H1 (cell line): ENCODE results near the gene TSPEAR. TPM values are rescaled to one million over a fixed set of nuclear protein-coding genes. Genes with fewer than 3 reads are reported as not detected.

Source experiments
- CTCF ChIA-PET: fragments of 300-600 bp; sonication (Branson Sonifier 250); formaldehyde crosslinking; loops from one replicate; lab custom pipeline; 2021; ENCODE audit not compliant: partially characterized antibody; lab: Charles Lee
- POLR2A ChIA-PET: fragments of 300-600 bp; sonication (Branson Sonifier 250); formaldehyde crosslinking; loops from one replicate; lab custom pipeline; 2021; ENCODE audit warnings: inconsistent platforms; ENCODE audit not compliant: partially characterized antibody; lab: Charles Lee
- DNase-seq, 2 experiments: peaks; one replicate each; pipeline versions ENCODE4 v3.0.0 to v3.0.0-alpha.2; 2010 to 2022; ENCODE audit warnings: low spot score in 2 of 2, low read depth in 1 of 2, mixed read lengths in 1 of 2
- FAIRE-seq: peaks from 2 replicates; lab custom pipeline; 2011; peaks lifted over from hg19 to GRCh38; lab: Jason Lieb, UNC
- H2AFZ ChIP-seq: 2 replicates; pipeline ENCODE4 v1.8.1; 2012; ENCODE audit warnings: low read length, inconsistent platforms
- H2AK5ac ChIP-seq: 2 replicates; pipeline ENCODE4 v1.6.1; 2013; ENCODE audit warnings: low read depth, low read length
- H2BK120ac ChIP-seq: replicated peaks from 2 replicates; pipeline ENCODE3; 2013; ENCODE audit warnings: low read depth, low read length, inconsistent platforms
- H2BK12ac ChIP-seq: 2 replicates; pipeline ENCODE4 v1.6.1; 2013; ENCODE audit warnings: low read depth, low read length
- H2BK15ac ChIP-seq: 2 replicates; pipeline ENCODE4 v1.6.1; 2013; ENCODE audit warnings: low read length
- H2BK20ac ChIP-seq: 2 replicates; pipeline ENCODE4 v1.6.1; 2013; ENCODE audit warnings: low read length
- H2BK5ac ChIP-seq: 2 replicates; pipeline ENCODE4 v1.6.1; 2013; ENCODE audit warnings: low read depth, low read length
- H3K14ac ChIP-seq: 2 replicates; pipeline ENCODE4 v1.6.1; 2013; ENCODE audit warnings: inconsistent platforms; ENCODE audit not compliant: insufficient read length
- H3K18ac ChIP-seq: 2 replicates; pipeline ENCODE4 v1.6.1; 2013; ENCODE audit warnings: low read length; ENCODE audit errors: extremely low read depth
- H3K23ac ChIP-seq: 2 replicates; pipeline ENCODE4 v1.6.1; 2013; ENCODE audit warnings: inconsistent platforms; ENCODE audit not compliant: insufficient read length
- H3K23me2 ChIP-seq: 2 replicates; pipeline ENCODE4 v1.6.1; 2013; ENCODE audit warnings: low read depth, low read length
- H3K27ac ChIP-seq: 2 replicates; pipeline ENCODE4 v1.6.1; 2011; ENCODE audit warnings: low read depth, low read length, inconsistent platforms
- H3K27me3 ChIP-seq, 4 experiments: replicated peaks in 1 of 4; 1 replicate in 1 of 4; 2 replicates in 3 of 4; pipeline versions ENCODE4 v1.6.1 to v1.8.1; 2011 to 2013; ENCODE audit warnings: low read length in 3 of 4, mild to moderate bottlenecking in 3 of 4, inconsistent platforms in 2 of 4, mixed read lengths in 2 of 4, moderate library complexity in 1 of 4; ENCODE audit not compliant: control insufficient read depth in 3 of 4, insufficient read depth in 3 of 4; ENCODE audit errors: extremely low read depth in 1 of 4
- H3K36me3 ChIP-seq, 4 experiments: 2 replicates each; pipeline versions ENCODE4 v1.6.1 to v1.8.1; 2011 to 2013; ENCODE audit warnings: mild to moderate bottlenecking in 4 of 4, low read length in 3 of 4, moderate library complexity in 2 of 4, control low read depth in 1 of 4, inconsistent platforms in 1 of 4; ENCODE audit not compliant: insufficient read depth in 4 of 4, control insufficient read depth in 2 of 4
- H3K4ac ChIP-seq: replicated peaks from 2 replicates; pipeline ENCODE3; 2013; ENCODE audit warnings: low read length, low read depth, mixed read lengths, inconsistent platforms; ENCODE audit not compliant: insufficient read length
- H3K4me1 ChIP-seq, 4 experiments: replicated peaks in 1 of 4; 1 replicate in 1 of 4; 2 replicates in 3 of 4; pipeline versions ENCODE4 v1.6.1 to v1.8.1; 2011 to 2013; ENCODE audit warnings: low read length in 3 of 4, inconsistent platforms in 2 of 4, mixed read lengths in 1 of 4; ENCODE audit not compliant: insufficient read depth in 4 of 4, control insufficient read depth in 3 of 4
- H3K4me2 ChIP-seq, 2 experiments: 2 replicates each; pipeline versions ENCODE4 v1.6.1 to v1.8.1; 2011 to 2013; ENCODE audit warnings: low read depth in 2 of 2, low read length in 2 of 2, control low read depth in 1 of 2, inconsistent platforms in 1 of 2, mild to moderate bottlenecking in 1 of 2; ENCODE audit not compliant: insufficient read depth in 1 of 2
- H3K4me3 ChIP-seq, 4 experiments: fragments of 200-600, 300-600 bp in 1 of 4; sonication (generic), shearing (Covaris generic), sonication (Bioruptor Twin) in 1 of 4; 2 replicates each; pipeline versions ENCODE4 v1.5.1 to v1.8.1; 2011 to 2016; ENCODE audit warnings: low read length in 4 of 4, low read depth in 3 of 4, control low read depth in 2 of 4, inconsistent platforms in 2 of 4, mild to moderate bottlenecking in 2 of 4, mixed read lengths in 1 of 4, moderate library complexity in 1 of 4; ENCODE audit not compliant: insufficient read depth in 2 of 4; ENCODE audit errors: extremely low read depth in 1 of 4
- H3K56ac ChIP-seq: replicated peaks from 2 replicates; pipeline ENCODE3; 2013; ENCODE audit warnings: low read depth, mild to moderate bottlenecking, mixed read lengths, low read length, inconsistent platforms; ENCODE audit not compliant: insufficient read length
- H3K79me1 ChIP-seq: 2 replicates; pipeline ENCODE4 v1.6.1; 2013; ENCODE audit warnings: low read depth, low read length, control low read depth
- H3K79me2 ChIP-seq, 2 experiments: 2 replicates each; pipeline versions ENCODE4 v1.6.1 to v1.8.1; 2012 to 2013; ENCODE audit warnings: low read length in 2 of 2, mild to moderate bottlenecking in 2 of 2, inconsistent platforms in 1 of 2; ENCODE audit not compliant: insufficient read depth in 2 of 2, control insufficient read depth in 1 of 2
- H3K9ac ChIP-seq, 4 experiments: replicated peaks in 1 of 4; 1 replicate in 1 of 4; 2 replicates in 3 of 4; pipeline versions ENCODE4 v1.6.1 to v1.8.1; 2011 to 2013; ENCODE audit warnings: low read depth in 3 of 4, low read length in 3 of 4, control low read depth in 2 of 4, mild to moderate bottlenecking in 2 of 4, moderate library complexity in 2 of 4, inconsistent platforms in 1 of 4; ENCODE audit errors: extremely low read depth in 1 of 4
- H3K9me3 ChIP-seq, 2 experiments: 2 replicates each; pipeline versions ENCODE4 v1.6.1 to v1.8.1; 2012 to 2013; ENCODE audit warnings: mild to moderate bottlenecking in 2 of 2, moderate library complexity in 2 of 2, control low read depth in 1 of 2, inconsistent platforms in 1 of 2, low read depth in 1 of 2, low read length in 1 of 2, mixed read lengths in 1 of 2; ENCODE audit not compliant: insufficient read depth in 2 of 2
- H4K20me1 ChIP-seq, 2 experiments: replicated peaks in 1 of 2; 2 replicates each; pipeline versions ENCODE3 to v1.8.1; 2011 to 2013; ENCODE audit warnings: inconsistent platforms in 2 of 2, low read length in 2 of 2, mild to moderate bottlenecking in 1 of 2; ENCODE audit not compliant: insufficient read depth in 2 of 2, control insufficient read depth in 1 of 2
- H4K5ac ChIP-seq: 2 replicates; pipeline ENCODE4 v1.6.1; 2013; ENCODE audit warnings: low read length, low read depth, mixed read lengths, inconsistent platforms; ENCODE audit not compliant: insufficient read length
- H4K8ac ChIP-seq: 2 replicates; pipeline ENCODE4 v1.8.0; 2013; ENCODE audit warnings: mild to moderate bottlenecking, moderate library complexity, low read length, inconsistent platforms; ENCODE audit not compliant: insufficient read depth; ENCODE audit errors: extremely low read depth
- H4K91ac ChIP-seq: replicated peaks from 2 replicates; pipeline ENCODE3; 2013; ENCODE audit warnings: low read length, mixed read lengths, inconsistent platforms; ENCODE audit not compliant: insufficient read length
- BCL11A ChIP-seq, 2 experiments: IDR thresholded peaks; one replicate each; pipeline ENCODE4 v1.6.1; 2011; ENCODE audit warnings: low read depth in 2 of 2, low read length in 2 of 2, mild to moderate bottlenecking in 2 of 2
- EGR1 ChIP-seq: IDR thresholded peaks from 2 replicates; pipeline ENCODE4 v1.6.1; 2011; ENCODE audit warnings: low read depth, low read length, borderline replicate concordance
- KDM4A ChIP-seq: IDR thresholded peaks from one replicate; pipeline ENCODE4 v1.7.1; 2012; ENCODE audit warnings: low read depth, mild to moderate bottlenecking, moderate library complexity, low read length, inconsistent platforms; ENCODE audit not compliant: severe bottlenecking
- POLR2A ChIP-seq, 2 experiments: IDR thresholded peaks; 1 replicate in 1 of 2; 2 replicates in 1 of 2; pipeline ENCODE4 v1.6.1; 2011; ENCODE audit warnings: low read depth in 2 of 2, low read length in 2 of 2, mild to moderate bottlenecking in 2 of 2; ENCODE audit errors: control extremely low read depth in 1 of 2
- SUZ12 ChIP-seq: fragments of 200-600 bp; sonication (generic); IDR thresholded peaks from 2 replicates; pipeline ENCODE4 v1.6.1; 2012; ENCODE audit warnings: mild to moderate bottlenecking, inconsistent platforms, low read length, moderate library complexity, mixed read lengths
- WGBS, 2 experiments: shearing (Covaris generic) in 1 of 2; methylation state at CpG; one replicate each; pipeline versions ENCODE4 v1.1.6 to v1.1.7; 2013 to 2015; ENCODE audit warnings: low lambda C conversion rate in 2 of 2, mixed read lengths in 2 of 2, inconsistent platforms in 1 of 2, low coverage in 1 of 2, missing lambda C conversion rate in 1 of 2; ENCODE audit not compliant: insufficient replicate concordance in 2 of 2, insufficient coverage in 1 of 2, insufficient read length in 1 of 2; ENCODE audit errors: extremely low coverage in 1 of 2, missing lambda C conversion rate in 1 of 2; 5-methylcytosine and 5-hydroxymethylcytosine counted together
- polyA plus RNA-seq, 7 experiments: library from polyadenylated mRNA; depleted of rRNA in 3 of 7; stranded (reverse) in 5 of 7; unstranded in 2 of 7; fragments of >200 nt in 5 of 7; fragments of 200-250 nt in 2 of 7; gene quantifications; 1 replicate in 5 of 7; 2 replicates in 1 of 7; 4 replicates in 1 of 7; pipeline versions ENCODE4 v1.2.1 to v1.2.3, GENCODE V29; 2011 to 2013; ENCODE audit warnings: missing spikeins in 2 of 7, mixed read lengths in 2 of 7
- total RNA-seq: library from RNA; stranded (reverse); fragmentation: NEBNext Ultra II Directional; extraction: Animal tissue kit (Norgen Biotek cat#: 25700); gene quantifications from 2 replicates; pipeline ENCODE4 v1.2.1, GENCODE V29; 2021

Gene TSPEAR
- total and polyA plus RNA-seq, 2 of the 8 experiments (the other 6 are each of a cell fraction or from before 2014, with no cell fraction given): 0.58 to 0.89 TPM

DNA sequence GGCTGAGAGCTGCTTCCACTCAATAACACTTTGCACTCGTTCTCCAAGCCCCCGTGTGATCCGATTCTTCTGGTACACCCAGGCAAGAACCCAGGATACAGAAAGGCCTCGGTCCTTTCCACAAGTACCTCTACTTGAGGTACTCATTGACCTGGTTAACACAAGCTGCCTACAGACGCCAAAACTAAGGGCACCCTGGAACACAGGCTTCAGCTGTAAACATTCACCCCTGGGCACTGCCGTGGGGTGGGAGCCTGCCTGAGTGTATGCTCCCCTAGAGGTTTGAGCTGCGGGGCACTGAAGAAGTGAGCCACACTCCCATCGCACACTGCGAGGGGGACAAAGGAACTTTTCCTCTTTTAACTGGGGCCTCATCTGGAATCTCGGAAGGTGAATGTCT lies 225.6 kb downstream of the TSPEAR start:
- Histone ChIP-seq H2BK12ac (0 out of 2 replicates have a peak overlapping the region, but pooled peaks have one; percentile 39), H3K4me2 (peak overlapping the region; percentile 65 to 92), H3K9me3 (peaks cover 0 to 6% of the 10 kb centered on the region in 2 experiments; a peak in 2 of 4 replicates), H4K91ac (no peak overlapping the region), H2BK15ac (no peak overlapping the region), H3K4ac (no peak overlapping the region), H3K27ac (no peak overlapping the region), H3K9ac (peak overlapping the region; percentile 14 to 72 (median 58)), H3K4me3 (peak overlapping the region; percentile 64 to 93 (median 67)), H2BK20ac (0 out of 2 replicates have a peak overlapping the region, but pooled peaks have one; percentile 18), H2BK5ac (peak overlapping the region; percentile 83), H2AFZ (peak overlapping the region; percentile 36; the same call in 1 of the 2 replicates), H4K5ac (no peak overlapping the region), H4K20me1 (no peaks in the 10 kb centered on the region), H3K4me1 (peaks cover 0 to 3% (median 1%) of the 10 kb centered on the region in 4 experiments; a peak in 3 of 7 replicates), H3K23me2 (no peaks in the 10 kb centered on the region; the same call in 1 of the 2 replicates), H3K27me3 (no peaks in the 10 kb centered on the region; a peak in 1 of 7 replicates), H2BK120ac (no peak overlapping the region), H4K8ac (no peak overlapping the region), H3K23ac (no peak overlapping the region), H3K79me1 (no peaks in the 10 kb centered on the region), H3K36me3 (peaks cover 0 to 8% (median 1%) of the 10 kb centered on the region in 4 experiments; a peak in 3 of 8 replicates), H3K14ac (no peak overlapping the region), H2AK5ac (no peak overlapping the region), H3K56ac (no peak overlapping the region), H3K18ac (peak overlapping the region; percentile 13; the same call in 1 of the 2 replicates), H3K79me2 (peaks cover 3 to 25% of the 10 kb centered on the region in 2 experiments; a peak in 3 of 4 replicates)
- peak; percentile 23 for TF ChIP-seq KDM4A
- no peak for TF ChIP-seq SUZ12
- TF ChIP-seq POLR2A (IDR thresholded peaks at IDR 0.05; ENCODE audit: control extremely low read depth in 1 of 2, low read depth in 2 of 2, low read length in 2 of 2): peak in 1 of 2 experiments; percentile 67; a peak in 1 of 3 replicates
- TF ChIP-seq EGR1: no peak
- no peak for TF ChIP-seq BCL11A (IDR thresholded peaks at IDR 0.05; ENCODE audit: low read depth in 2 of 2, low read length in 2 of 2)
- POLR2A ChIA-PET: interaction anchor here (0.6 to 1.4 kb wide), 10 partner anchors 10 to 443 kb away, joined by 3 to 14 read pairs (median 4); partner anchors contain the start of gene PTTG1IP
- FAIRE-seq: no peak
- no peak for DNase-seq
- 28% methylated on average over 8 of the region's 10 CpGs; no CpG with 5 or more reads in 1 of the 2 experiments for WGBS, 2 experiments
- CTCF ChIA-PET: interaction anchor here (0.7 to 1.3 kb wide), 8 partner anchors 19 to 314 kb away, joined by 3 to 5 read pairs (median 3); partner anchors contain the start of gene LRRC3
